NB4 (cell line): ENCODE data around the gene SIN3A.

Source experiments
- POLR2A ChIP-seq: IDR thresholded peaks from 2 replicates; pipeline ENCODE4 v1.6.1; 2011; ENCODE audit warnings: mild to moderate bottlenecking; ENCODE audit not compliant: insufficient read length; ENCODE audit errors: extremely low read depth
- TF ChIP-seq, protein P1 (sequence below): IDR thresholded peaks from one replicate; pipeline ENCODE4 v1.5.1; 2012; ENCODE audit warnings: low read depth, low read length
- TF ChIP-seq, protein P2 (sequence below): IDR thresholded peaks from 2 replicates; pipeline ENCODE4 v1.6.1; 2011; ENCODE audit warnings: low read depth, low read length

DNA sequence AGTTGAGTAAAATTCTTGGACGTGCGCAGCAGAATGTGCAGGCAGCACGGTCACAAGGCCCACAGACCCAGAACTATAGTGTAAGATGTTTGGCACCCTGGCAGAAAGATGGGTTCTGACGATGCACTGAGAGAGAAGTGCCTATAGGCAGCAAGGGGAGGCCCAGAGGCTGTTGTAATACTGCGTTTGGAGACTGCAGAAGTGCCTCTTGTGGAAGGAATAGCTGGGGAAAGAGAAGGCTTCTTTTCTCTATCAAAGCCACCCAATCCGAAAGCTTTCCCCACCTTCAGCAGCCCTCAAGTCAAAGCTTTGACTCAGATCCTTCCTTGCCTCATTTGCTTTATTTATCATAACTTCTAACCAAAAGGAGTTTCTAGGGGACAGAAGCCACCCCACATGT is 5.2 kb upstream of the SIN3A start:
- TF ChIP-seq, protein P1, sequence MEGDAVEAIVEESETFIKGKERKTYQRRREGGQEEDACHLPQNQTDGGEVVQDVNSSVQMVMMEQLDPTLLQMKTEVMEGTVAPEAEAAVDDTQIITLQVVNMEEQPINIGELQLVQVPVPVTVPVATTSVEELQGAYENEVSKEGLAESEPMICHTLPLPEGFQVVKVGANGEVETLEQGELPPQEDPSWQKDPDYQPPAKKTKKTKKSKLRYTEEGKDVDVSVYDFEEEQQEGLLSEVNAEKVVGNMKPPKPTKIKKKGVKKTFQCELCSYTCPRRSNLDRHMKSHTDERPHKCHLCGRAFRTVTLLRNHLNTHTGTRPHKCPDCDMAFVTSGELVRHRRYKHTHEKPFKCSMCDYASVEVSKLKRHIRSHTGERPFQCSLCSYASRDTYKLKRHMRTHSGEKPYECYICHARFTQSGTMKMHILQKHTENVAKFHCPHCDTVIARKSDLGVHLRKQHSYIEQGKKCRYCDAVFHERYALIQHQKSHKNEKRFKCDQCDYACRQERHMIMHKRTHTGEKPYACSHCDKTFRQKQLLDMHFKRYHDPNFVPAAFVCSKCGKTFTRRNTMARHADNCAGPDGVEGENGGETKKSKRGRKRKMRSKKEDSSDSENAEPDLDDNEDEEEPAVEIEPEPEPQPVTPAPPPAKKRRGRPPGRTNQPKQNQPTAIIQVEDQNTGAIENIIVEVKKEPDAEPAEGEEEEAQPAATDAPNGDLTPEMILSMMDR = no peak
- no peak for TF ChIP-seq POLR2A
- TF ChIP-seq, protein P2, sequence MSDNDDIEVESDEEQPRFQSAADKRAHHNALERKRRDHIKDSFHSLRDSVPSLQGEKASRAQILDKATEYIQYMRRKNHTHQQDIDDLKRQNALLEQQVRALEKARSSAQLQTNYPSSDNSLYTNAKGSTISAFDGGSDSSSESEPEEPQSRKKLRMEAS = no peak
